ENCODE data around the gene TNNI3. TPM values are rescaled to one million over a fixed set of nuclear protein-coding genes. Genes with fewer than 3 reads are reported as not detected.

Gene TNNI3
- total RNA-seq, 2 experiments from 2014 or later = 2.6 TPM; not detected in 1

DNA sequence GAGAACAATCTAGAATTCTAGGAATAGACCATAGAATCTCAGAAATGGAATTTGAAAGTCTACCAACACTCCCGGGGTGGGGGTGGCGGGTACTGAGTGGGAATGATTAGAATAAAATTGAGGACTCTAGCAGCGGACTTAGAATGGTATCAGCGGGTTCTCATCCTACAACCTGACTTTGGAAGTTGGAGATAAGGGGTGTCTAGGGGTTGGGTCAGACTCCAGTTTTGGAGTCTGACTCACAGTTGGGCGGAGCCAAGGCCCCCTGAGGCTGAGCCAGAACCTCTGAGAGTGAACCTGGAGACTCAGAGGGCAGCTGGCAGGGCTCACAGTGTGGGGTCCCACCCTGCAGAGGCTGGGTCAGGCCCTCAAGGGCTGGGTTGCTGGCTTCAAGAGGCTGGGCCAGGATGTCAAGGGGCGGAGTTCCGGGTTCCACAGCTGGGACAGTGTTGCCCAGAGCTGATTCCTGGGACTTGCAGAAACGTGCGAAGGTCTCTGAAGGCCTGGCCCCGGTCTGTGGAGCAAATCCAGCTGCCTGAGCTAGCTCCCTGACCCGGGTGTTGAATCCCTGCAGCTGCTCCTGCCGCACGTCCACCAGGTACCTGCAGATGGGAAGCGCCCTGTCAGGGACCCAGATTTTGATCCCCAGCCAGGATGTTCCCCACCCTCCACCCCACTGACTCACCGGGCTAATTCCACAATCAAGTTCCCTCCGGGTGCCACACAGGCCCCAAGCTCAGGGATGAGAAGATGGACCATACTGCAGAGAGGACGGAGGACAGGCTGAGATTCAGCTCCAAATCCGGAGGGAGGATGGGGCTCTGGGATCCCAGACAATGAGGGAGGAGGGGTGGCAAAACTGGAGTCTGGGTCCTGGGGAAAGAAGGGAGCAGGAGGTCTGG is 1.6 kb upstream of the TNNI3 start:
- BruUV-seq (replicated peaks) = no TSS peak
- ChIA-PET CTCF (ENCODE audit: unreplicated experiment) (interaction anchor here (0.7 kb wide), 1 partner anchor 70 kb away, joined by 10 read pairs; no protein-coding TSS in a partner anchor), POLR2A (no interaction called here)
- Histone ChIP-seq H3K9me3 (ENCODE audit: low read length) (no peaks in the 10 kb centered on the region), H3K4me2 (ENCODE audit: low read length) (no peak overlapping the region), H4K20me1 (ENCODE audit: insufficient read depth, low read length) (no peaks in the 10 kb centered on the region), H3K9me2 (ENCODE audit: insufficient read depth, low read length) (no peaks in the 10 kb centered on the region), H3K4me1 (ENCODE audit: insufficient read depth, low read length, poor library complexity, severe bottlenecking) (peaks cover 8% of the 10 kb centered on the region), H2AFZ (ENCODE audit: low read length) (no peak overlapping the region), H3K4me3 (ENCODE audit: low read depth, low read length, poor library complexity, severe bottlenecking) (no peak overlapping the region), H3K36me3 (ENCODE audit: insufficient read depth, low read length) (no peaks in the 10 kb centered on the region), H3K79me2 (ENCODE audit: insufficient read depth, low read depth, low read length) (no peaks in the 10 kb centered on the region), H3K27ac (ENCODE audit: low read depth, low read length, poor library complexity, severe bottlenecking) (no peak overlapping the region)
- intact Hi-C loops (cut with micrococcal nuclease; ENCODE audit: unreplicated experiment) = no loop called here
- TF ChIP-seq, protein P1, sequence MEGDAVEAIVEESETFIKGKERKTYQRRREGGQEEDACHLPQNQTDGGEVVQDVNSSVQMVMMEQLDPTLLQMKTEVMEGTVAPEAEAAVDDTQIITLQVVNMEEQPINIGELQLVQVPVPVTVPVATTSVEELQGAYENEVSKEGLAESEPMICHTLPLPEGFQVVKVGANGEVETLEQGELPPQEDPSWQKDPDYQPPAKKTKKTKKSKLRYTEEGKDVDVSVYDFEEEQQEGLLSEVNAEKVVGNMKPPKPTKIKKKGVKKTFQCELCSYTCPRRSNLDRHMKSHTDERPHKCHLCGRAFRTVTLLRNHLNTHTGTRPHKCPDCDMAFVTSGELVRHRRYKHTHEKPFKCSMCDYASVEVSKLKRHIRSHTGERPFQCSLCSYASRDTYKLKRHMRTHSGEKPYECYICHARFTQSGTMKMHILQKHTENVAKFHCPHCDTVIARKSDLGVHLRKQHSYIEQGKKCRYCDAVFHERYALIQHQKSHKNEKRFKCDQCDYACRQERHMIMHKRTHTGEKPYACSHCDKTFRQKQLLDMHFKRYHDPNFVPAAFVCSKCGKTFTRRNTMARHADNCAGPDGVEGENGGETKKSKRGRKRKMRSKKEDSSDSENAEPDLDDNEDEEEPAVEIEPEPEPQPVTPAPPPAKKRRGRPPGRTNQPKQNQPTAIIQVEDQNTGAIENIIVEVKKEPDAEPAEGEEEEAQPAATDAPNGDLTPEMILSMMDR (conservative IDR thresholded peaks at IDR 0.05; ENCODE audit: low read length) = no peak
- TF ChIP-seq EZH2phosphoT487 (IDR thresholded peaks at IDR 0.05; ENCODE audit: borderline replicate concordance, low read depth, low read length) = no peak
- no peak for DNase-seq (ENCODE audit: low spot score)

DNA sequence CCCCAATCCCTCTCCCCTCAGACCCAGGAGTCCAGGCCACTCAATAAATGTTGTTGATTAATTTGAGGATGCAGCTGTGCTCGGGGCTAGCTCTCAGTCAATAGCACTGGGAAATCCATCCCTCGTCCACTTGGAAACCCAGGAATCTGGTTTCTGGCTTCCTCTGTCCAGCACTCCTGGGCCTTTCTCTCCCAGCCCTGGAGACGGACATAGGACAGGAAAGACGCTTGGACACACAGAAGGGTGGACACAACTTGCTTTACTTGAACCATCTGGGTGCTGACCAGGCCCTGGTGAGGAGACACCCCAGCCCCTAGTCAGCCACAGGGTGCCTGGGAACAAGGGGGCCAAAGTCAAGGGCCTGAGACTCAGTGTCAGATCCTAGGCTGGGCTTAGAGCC is 891 bp upstream of the TNNI3 start:
- H3K27ac ChIP-seq (ENCODE audit: low read depth, low read length, poor library complexity, severe bottlenecking) = no peak overlapping the region
- DNase-seq (ENCODE audit: low spot score) = no peak
- peaks cover 14% of the 10 kb centered on the region for H3K4me1 ChIP-seq (ENCODE audit: insufficient read depth, low read length, poor library complexity, severe bottlenecking)
- H2AFZ ChIP-seq (ENCODE audit: low read length) = no peak overlapping the region
- no peaks in the 10 kb centered on the region for H3K9me3 ChIP-seq (ENCODE audit: low read length)
- TF ChIP-seq EZH2phosphoT487 (IDR thresholded peaks at IDR 0.05; ENCODE audit: borderline replicate concordance, low read depth, low read length) = no peak
- TF ChIP-seq, protein P1 (conservative IDR thresholded peaks at IDR 0.05; ENCODE audit: low read length) = no peak
- no peak overlapping the region for H3K4me2 ChIP-seq (ENCODE audit: low read length)
- POLR2A ChIA-PET = no interaction called here
- no peaks in the 10 kb centered on the region for H3K9me2 ChIP-seq (ENCODE audit: insufficient read depth, low read length)
- intact Hi-C loops (cut with micrococcal nuclease; ENCODE audit: unreplicated experiment) = no loop called here
- H3K36me3 ChIP-seq (ENCODE audit: insufficient read depth, low read length) = no peaks in the 10 kb centered on the region
- H3K4me3 ChIP-seq (ENCODE audit: low read depth, low read length, poor library complexity, severe bottlenecking) = no peak overlapping the region
- H3K79me2 ChIP-seq (ENCODE audit: insufficient read depth, low read depth, low read length) = no peaks in the 10 kb centered on the region
- BruUV-seq (replicated peaks) = no TSS peak
- CTCF ChIA-PET (ENCODE audit: unreplicated experiment) = no interaction called here
- no peaks in the 10 kb centered on the region for H4K20me1 ChIP-seq (ENCODE audit: insufficient read depth, low read length)

All from OCI-LY7 (cell line).